HepG2 (cell line): ENCODE results near the gene TRMT112. TPM values are rescaled to one million over a fixed set of nuclear protein-coding genes. Genes with fewer than 3 reads are reported as not detected.
A peak's percentile ranks its signal among the peaks of the same experiment; 100 is the strongest.

Experiments used
- CEBPG ChIP-seq: IDR thresholded peaks from 2 replicates; pipeline ENCODE4 v1.6.1; 2016
- DNMT1 ChIP-seq: sonication (generic); formaldehyde crosslinking; IDR thresholded peaks from 2 replicates; pipeline ENCODE4 v1.5.1; 2020; ENCODE audit warnings: mild to moderate bottlenecking, missing genetic modification reagents
- ESRRA ChIP-seq: sonication (generic); formaldehyde crosslinking; IDR thresholded peaks from 2 replicates; pipeline ENCODE4 v1.5.1; 2020; ENCODE audit warnings: mild to moderate bottlenecking, low read depth, missing genetic modification reagents
- MED1 ChIP-seq: sonication (generic); formaldehyde crosslinking; IDR thresholded peaks from 2 replicates; pipeline ENCODE4 v1.4.0; 2020; ENCODE audit warnings: missing genetic modification reagents
- MYC ChIP-seq: sonication (generic); formaldehyde crosslinking; IDR thresholded peaks from 2 replicates; pipeline ENCODE4 v1.9.0; 2021; ENCODE audit warnings: missing genetic modification reagents, borderline replicate concordance
- NFATC3 ChIP-seq: sonication (generic); formaldehyde crosslinking; IDR thresholded peaks from 2 replicates; pipeline ENCODE4 v1.5.1; 2020; ENCODE audit warnings: mild to moderate bottlenecking, missing genetic modification reagents
- REPIN1 ChIP-seq: sonication (generic); formaldehyde crosslinking; IDR thresholded peaks from 2 replicates; pipeline ENCODE4 v1.8.0; 2022; ENCODE audit warnings: missing genetic modification reagents, low read depth, mild to moderate bottlenecking, borderline replicate concordance
- SRSF9 ChIP-seq: fragments of 200-400 bp; formaldehyde crosslinking; IDR thresholded peaks from 2 replicates; pipeline ENCODE4 v1.6.1; 2018; ENCODE audit warnings: borderline replicate concordance, mild to moderate bottlenecking, low read depth, low read length; ENCODE audit not compliant: insufficient read depth, poor library complexity, severe bottlenecking
- ZBTB38 ChIP-seq: sonication (generic); formaldehyde crosslinking; IDR thresholded peaks from 2 replicates; pipeline ENCODE4 v1.5.1; 2020; ENCODE audit warnings: mild to moderate bottlenecking, missing genetic modification reagents
- ZNF354B ChIP-seq: sonication (generic); formaldehyde crosslinking; IDR thresholded peaks from 2 replicates; pipeline ENCODE4 v1.8.0; 2022; ENCODE audit warnings: mild to moderate bottlenecking, missing genetic modification reagents
- ZNF441 ChIP-seq: sonication (generic); formaldehyde crosslinking; IDR thresholded peaks from 2 replicates; pipeline ENCODE4 v1.7.0; 2021; ENCODE audit warnings: missing genetic modification reagents, borderline replicate concordance
- ZNF792 ChIP-seq: IDR thresholded peaks from 2 replicates; pipeline ENCODE4 v1.6.1; 2016
- polyA plus RNA-seq, 8 experiments: library from polyadenylated mRNA; depleted of rRNA in 3 of 8; stranded (reverse) in 7 of 8; unstranded in 1 of 8; fragments of >200 nt; fragmentation: Illumina TruSeq in 4 of 8; extraction: Trizol in 4 of 8; gene quantifications; 2 replicates each; pipeline versions ENCODE4 v1.2.1 to v1.2.3, GENCODE V29; 2011 to 2016; ENCODE audit warnings: low read depth in 4 of 8, missing spikeins in 1 of 8, mixed read lengths in 1 of 8; ENCODE audit not compliant: insufficient read depth in 1 of 8
- total RNA-seq, 5 experiments: library from RNA; depleted of rRNA; stranded (reverse); fragments of >200 nt; fragmentation: Illumina TruSeq; extraction: Trizol; gene quantifications; 2 replicates each; pipeline ENCODE4 v1.2.3, GENCODE V29; 2016; ENCODE audit warnings: low read depth in 1 of 5
- TF ChIP-seq, protein P1 (sequence below): sonication (generic); formaldehyde crosslinking; IDR thresholded peaks from 2 replicates; pipeline ENCODE4 v1.8.0; 2022; ENCODE audit warnings: mild to moderate bottlenecking, missing genetic modification reagents, borderline replicate concordance
- TF ChIP-seq, protein P2 (sequence below): fragments of 450-650 bp; IDR thresholded peaks from 2 replicates; pipeline ENCODE4 v1.6.1; 2017; ENCODE audit warnings: mild to moderate bottlenecking
- TF ChIP-seq, protein P3 (sequence below): sonication (generic); formaldehyde crosslinking; IDR thresholded peaks from 2 replicates; pipeline ENCODE4 v1.4.0; 2020; ENCODE audit warnings: missing genetic modification reagents, borderline replicate concordance
- TF ChIP-seq, protein P4 (sequence below): sonication (generic); formaldehyde crosslinking; IDR thresholded peaks from 2 replicates; pipeline ENCODE4 v1.4.0; 2020; ENCODE audit warnings: missing genetic modification reagents
- TF ChIP-seq, protein P5 (sequence below): sonication (generic); formaldehyde crosslinking; IDR thresholded peaks from 2 replicates; pipeline ENCODE4 v1.8.1; 2023; ENCODE audit warnings: mild to moderate bottlenecking, inconsistent platforms, moderate library complexity, missing genetic modification reagents, borderline replicate concordance

Gene TRMT112
- total and polyA plus RNA-seq, 2 of the 13 experiments (the other 11 are each of a cell fraction or from before 2014, with no cell fraction given) = 186 to 409 TPM

DNA sequence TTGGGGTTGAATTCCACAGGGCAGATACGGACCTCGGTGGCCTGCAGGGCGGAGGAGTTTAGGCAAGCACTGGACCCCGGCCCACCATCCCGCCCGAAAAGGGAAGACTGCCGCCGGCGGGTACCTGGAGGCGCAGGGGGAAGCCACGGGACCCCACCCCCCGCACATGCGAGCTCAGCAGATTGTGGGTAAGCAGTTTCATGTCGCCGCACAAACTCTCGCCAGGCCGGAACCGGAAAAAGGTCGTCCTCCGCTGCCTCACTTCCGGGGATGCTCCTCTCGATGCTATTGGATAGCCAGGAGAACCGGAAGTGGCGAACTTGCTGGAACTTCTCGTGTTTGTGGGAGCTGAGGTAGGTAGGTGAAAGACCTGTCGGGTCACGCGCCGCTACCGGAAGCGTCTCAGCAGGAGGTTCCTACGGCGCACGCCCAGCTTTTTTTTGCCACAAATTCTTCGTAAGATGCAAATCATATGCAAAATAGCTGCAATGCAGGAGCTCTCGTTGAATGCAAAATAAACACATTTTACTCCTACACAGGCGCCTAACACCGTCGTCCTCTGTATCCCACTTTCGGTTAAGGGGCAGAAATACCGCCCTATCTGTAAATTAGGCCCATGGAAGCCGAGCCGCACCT lies at the start of gene TRMT112 (continued):
- TF ChIP-seq MYC (CRISPR knock-in tag) = no peak; the same call in 1 of the 2 replicates
- TF ChIP-seq ZNF441 (CRISPR knock-in tag) = 0 out of 2 replicates have a peak, but pooled peaks have one; percentile 70
- TF ChIP-seq, protein P1, sequence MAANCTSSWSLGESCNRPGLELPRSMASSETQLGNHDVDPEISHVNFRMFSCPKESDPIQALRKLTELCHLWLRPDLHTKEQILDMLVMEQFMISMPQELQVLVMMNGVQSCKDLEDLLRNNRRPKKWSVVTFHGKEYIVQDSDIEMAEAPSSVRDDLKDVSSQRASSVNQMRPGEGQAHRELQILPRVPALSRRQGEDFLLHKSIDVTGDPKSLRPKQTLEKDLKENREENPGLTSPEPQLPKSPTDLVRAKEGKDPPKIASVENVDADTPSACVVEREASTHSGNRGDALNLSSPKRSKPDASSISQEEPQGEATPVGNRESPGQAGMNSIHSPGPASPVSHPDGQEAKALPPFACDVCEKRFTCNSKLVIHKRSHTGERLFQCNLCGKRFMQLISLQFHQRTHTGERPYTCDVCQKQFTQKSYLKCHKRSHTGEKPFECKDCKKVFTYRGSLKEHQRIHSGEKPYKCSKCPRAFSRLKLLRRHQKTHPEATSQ (CRISPR knock-in tag) = no peak
- TF ChIP-seq NFATC3 (CRISPR knock-in tag) = no peak
- TF ChIP-seq, protein P2, sequence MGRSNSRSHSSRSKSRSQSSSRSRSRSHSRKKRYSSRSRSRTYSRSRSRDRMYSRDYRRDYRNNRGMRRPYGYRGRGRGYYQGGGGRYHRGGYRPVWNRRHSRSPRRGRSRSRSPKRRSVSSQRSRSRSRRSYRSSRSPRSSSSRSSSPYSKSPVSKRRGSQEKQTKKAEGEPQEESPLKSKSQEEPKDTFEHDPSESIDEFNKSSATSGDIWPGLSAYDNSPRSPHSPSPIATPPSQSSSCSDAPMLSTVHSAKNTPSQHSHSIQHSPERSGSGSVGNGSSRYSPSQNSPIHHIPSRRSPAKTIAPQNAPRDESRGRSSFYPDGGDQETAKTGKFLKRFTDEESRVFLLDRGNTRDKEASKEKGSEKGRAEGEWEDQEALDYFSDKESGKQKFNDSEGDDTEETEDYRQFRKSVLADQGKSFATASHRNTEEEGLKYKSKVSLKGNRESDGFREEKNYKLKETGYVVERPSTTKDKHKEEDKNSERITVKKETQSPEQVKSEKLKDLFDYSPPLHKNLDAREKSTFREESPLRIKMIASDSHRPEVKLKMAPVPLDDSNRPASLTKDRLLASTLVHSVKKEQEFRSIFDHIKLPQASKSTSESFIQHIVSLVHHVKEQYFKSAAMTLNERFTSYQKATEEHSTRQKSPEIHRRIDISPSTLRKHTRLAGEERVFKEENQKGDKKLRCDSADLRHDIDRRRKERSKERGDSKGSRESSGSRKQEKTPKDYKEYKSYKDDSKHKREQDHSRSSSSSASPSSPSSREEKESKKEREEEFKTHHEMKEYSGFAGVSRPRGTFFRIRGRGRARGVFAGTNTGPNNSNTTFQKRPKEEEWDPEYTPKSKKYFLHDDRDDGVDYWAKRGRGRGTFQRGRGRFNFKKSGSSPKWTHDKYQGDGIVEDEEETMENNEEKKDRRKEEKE = no peak
- TF ChIP-seq CEBPG (CRISPR knock-in tag) = no peak
- peak; percentile 37; the same call in 1 of the 2 replicates for TF ChIP-seq ZBTB38
- TF ChIP-seq SRSF9 = no peak
- no peak for TF ChIP-seq ZNF354B (CRISPR knock-in tag)
- TF ChIP-seq REPIN1 (CRISPR knock-in tag) = peak; percentile 78
- TF ChIP-seq ESRRA (CRISPR knock-in tag) = no peak; the same call in 1 of the 2 replicates
- TF ChIP-seq, protein P3, sequence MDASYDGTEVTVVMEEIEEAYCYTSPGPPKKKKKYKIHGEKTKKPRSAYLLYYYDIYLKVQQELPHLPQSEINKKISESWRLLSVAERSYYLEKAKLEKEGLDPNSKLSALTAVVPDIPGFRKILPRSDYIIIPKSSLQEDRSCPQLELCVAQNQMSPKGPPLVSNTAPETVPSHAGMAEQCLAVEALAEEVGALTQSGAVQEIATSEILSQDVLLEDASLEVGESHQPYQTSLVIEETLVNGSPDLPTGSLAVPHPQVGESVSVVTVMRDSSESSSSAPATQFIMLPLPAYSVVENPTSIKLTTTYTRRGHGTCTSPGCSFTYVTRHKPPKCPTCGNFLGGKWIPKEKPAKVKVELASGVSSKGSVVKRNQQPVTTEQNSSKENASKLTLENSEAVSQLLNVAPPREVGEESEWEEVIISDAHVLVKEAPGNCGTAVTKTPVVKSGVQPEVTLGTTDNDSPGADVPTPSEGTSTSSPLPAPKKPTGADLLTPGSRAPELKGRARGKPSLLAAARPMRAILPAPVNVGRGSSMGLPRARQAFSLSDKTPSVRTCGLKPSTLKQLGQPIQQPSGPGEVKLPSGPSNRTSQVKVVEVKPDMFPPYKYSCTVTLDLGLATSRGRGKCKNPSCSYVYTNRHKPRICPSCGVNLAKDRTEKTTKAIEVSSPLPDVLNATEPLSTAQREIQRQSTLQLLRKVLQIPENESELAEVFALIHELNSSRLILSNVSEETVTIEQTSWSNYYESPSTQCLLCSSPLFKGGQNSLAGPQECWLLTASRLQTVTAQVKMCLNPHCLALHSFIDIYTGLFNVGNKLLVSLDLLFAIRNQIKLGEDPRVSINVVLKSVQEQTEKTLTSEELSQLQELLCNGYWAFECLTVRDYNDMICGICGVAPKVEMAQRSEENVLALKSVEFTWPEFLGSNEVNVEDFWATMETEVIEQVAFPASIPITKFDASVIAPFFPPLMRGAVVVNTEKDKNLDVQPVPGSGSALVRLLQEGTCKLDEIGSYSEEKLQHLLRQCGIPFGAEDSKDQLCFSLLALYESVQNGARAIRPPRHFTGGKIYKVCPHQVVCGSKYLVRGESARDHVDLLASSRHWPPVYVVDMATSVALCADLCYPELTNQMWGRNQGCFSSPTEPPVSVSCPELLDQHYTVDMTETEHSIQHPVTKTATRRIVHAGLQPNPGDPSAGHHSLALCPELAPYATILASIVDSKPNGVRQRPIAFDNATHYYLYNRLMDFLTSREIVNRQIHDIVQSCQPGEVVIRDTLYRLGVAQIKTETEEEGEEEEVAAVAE (CRISPR knock-in tag) = no peak
- TF ChIP-seq, protein P4, sequence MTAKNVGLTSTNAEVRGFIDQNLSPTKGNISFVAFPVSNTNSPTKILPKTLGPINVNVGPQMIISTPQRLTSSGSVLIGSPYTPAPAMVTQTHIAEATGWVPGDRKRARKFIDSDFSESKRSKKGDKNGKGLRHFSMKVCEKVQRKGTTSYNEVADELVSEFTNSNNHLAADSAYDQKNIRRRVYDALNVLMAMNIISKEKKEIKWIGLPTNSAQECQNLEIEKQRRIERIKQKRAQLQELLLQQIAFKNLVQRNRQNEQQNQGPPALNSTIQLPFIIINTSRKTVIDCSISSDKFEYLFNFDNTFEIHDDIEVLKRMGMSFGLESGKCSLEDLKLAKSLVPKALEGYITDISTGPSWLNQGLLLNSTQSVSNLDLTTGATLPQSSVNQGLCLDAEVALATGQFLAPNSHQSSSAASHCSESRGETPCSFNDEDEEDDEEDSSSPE (CRISPR knock-in tag) = peak; percentile 38
- peak; percentile 55 for TF ChIP-seq MED1
- TF ChIP-seq, protein P5, sequence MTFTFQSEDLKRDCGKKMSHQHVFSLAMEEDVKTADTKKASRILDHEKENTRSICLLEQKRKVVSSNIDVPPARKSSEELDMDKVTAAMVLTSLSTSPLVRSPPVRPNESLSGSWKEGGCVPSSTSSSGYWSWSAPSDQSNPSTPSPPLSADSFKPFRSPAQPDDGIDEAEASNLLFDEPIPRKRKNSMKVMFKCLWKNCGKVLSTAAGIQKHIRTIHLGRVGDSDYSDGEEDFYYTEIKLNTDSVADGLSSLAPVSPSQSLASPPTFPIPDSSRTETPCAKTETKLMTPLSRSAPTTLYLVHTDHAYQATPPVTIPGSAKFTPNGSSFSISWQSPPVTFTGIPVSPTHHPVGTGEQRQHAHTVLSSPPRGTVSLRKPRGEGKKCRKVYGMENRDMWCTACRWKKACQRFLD (CRISPR knock-in tag) = no peak
- TF ChIP-seq ZNF792 (CRISPR knock-in tag) = peak; percentile 43; the same call in 1 of the 2 replicates
- TF ChIP-seq DNMT1 (CRISPR knock-in tag) = 0 out of 2 replicates have a peak, but pooled peaks have one; percentile 57
